HCEC 1CT (cell line): Measurements from ENCODE around the gene MMP24.

ENCODE experiments used
- DNase-seq: peaks from one replicate; pipeline ENCODE4 v3.0.0-alpha.2; 2017

MMP24 gene

GRCh38 chr20:35295674-35296073 lies 69.2 kb downstream of the MMP24 start:
- DNase-seq: no peak

- DNase-seq: no peak
Observed at GRCh38 chr20:35296101-35296554, 69.6 kb downstream of the MMP24 start.

- DNase-seq: no peak
Observed at GRCh38 chr20:35297155-35297554, 70.7 kb downstream of the MMP24 start.

GRCh38 chr20:35297740-35298139 lies 71.2 kb downstream of the MMP24 start:
- no peak for DNase-seq

- DNase-seq: peak; percentile 0
Observed at GRCh38 chr20:35298264-35298663, 71.8 kb downstream of the MMP24 start.

- DNase-seq: no peak
Observed at GRCh38 chr20:35299780-35300179, 73.3 kb downstream of the MMP24 start.

- no peak for DNase-seq
Observed at GRCh38 chr20:35300469-35301262, 74.2 kb downstream of the MMP24 start.

GRCh38 chr20:35301426-35301825 lies 74.9 kb downstream of the MMP24 start:
- DNase-seq: no peak

GRCh38 chr20:35302421-35303335 lies 76.2 kb downstream of the MMP24 start:
- peak; percentile 63 for DNase-seq

- no peak for DNase-seq
Observed at GRCh38 chr20:35303382-35303734, 76.9 kb downstream of the MMP24 start.

GRCh38 chr20:35303735-35304491 lies 77.4 kb downstream of the MMP24 start:
- DNase-seq: peak; percentile 90

- no peak for DNase-seq
Observed at GRCh38 chr20:35304956-35305355, 78.5 kb downstream of the MMP24 start.

GRCh38 chr20:35305682-35306556 lies 79.4 kb downstream of the MMP24 start:
- peak; percentile 100 for DNase-seq

- peak; percentile 90 for DNase-seq
Observed at GRCh38 chr20:35306931-35307517, 80.5 kb downstream of the MMP24 start.

- DNase-seq: peak; percentile 92
Observed at GRCh38 chr20:35307666-35308653, 81.5 kb downstream of the MMP24 start.

GRCh38 chr20:35311409-35311808 lies 84.9 kb downstream of the MMP24 start:
- DNase-seq: peak; percentile 75

GRCh38 chr20:35311822-35312221 lies 85.3 kb downstream of the MMP24 start:
- no peak for DNase-seq

GRCh38 chr20:35312318-35312717 lies 85.8 kb downstream of the MMP24 start:
- DNase-seq: peak; percentile 97

GRCh38 chr20:35314816-35315631 lies 88.5 kb downstream of the MMP24 start:
- peak; percentile 64 for DNase-seq
